H9 (cell line): Measurements from ENCODE around the gene TMPRSS11B. TPM values are rescaled to one million over a fixed set of nuclear protein-coding genes. Genes with fewer than 3 reads are reported as not detected.

Experiments used
- DNase-seq: peaks from one replicate; pipeline ENCODE4 v3.0.0-alpha.2; 2017
- H2AFZ ChIP-seq: one replicate; pipeline ENCODE4 v1.6.1; 2013; ENCODE audit warnings: mild to moderate bottlenecking, low read length, control low read depth, moderate library complexity
- H2AK5ac ChIP-seq: 2 replicates; pipeline ENCODE4 v1.6.1; 2013; ENCODE audit warnings: low read length, control low read depth, mixed read lengths; ENCODE audit not compliant: insufficient read length
- H2BK120ac ChIP-seq: one replicate; pipeline ENCODE4 v1.6.1; 2013; ENCODE audit warnings: low read depth, mild to moderate bottlenecking, low read length, control low read depth, inconsistent platforms; ENCODE audit not compliant: poor library complexity, severe bottlenecking
- H2BK12ac ChIP-seq: 2 replicates; pipeline ENCODE4 v1.6.1; 2013; ENCODE audit warnings: low read length, control low read depth, mixed read lengths, low read depth; ENCODE audit not compliant: insufficient read length
- H2BK15ac ChIP-seq: 2 replicates; pipeline ENCODE4 v1.6.1; 2013; ENCODE audit warnings: low read depth, low read length, control low read depth
- H2BK20ac ChIP-seq: one replicate; pipeline ENCODE4 v1.6.1; 2013; ENCODE audit warnings: low read depth, mild to moderate bottlenecking, low read length, control low read depth, inconsistent platforms; ENCODE audit not compliant: poor library complexity, severe bottlenecking
- H2BK5ac ChIP-seq: 2 replicates; pipeline ENCODE4 v1.6.1; 2013; ENCODE audit warnings: low read length, control low read depth, mixed read lengths; ENCODE audit not compliant: insufficient read length
- H3K14ac ChIP-seq: 2 replicates; pipeline ENCODE4 v1.6.1; 2013; ENCODE audit warnings: low read length, control low read depth; ENCODE audit not compliant: insufficient read depth
- H3K18ac ChIP-seq: 2 replicates; pipeline ENCODE4 v1.6.1; 2013; ENCODE audit warnings: low read depth, mild to moderate bottlenecking, mixed read lengths, low read length, control low read depth; ENCODE audit not compliant: insufficient read length
- H3K23ac ChIP-seq: 2 replicates; pipeline ENCODE4 v1.6.1; 2013; ENCODE audit warnings: low read length, control low read depth, mixed read lengths, low read depth; ENCODE audit not compliant: insufficient read length
- H3K23me2 ChIP-seq: 2 replicates; pipeline ENCODE4 v1.6.1; 2013; ENCODE audit warnings: low read depth, mild to moderate bottlenecking, mixed read lengths, low read length, control low read depth; ENCODE audit not compliant: insufficient read length, poor library complexity, severe bottlenecking
- H3K27ac ChIP-seq: 2 replicates; pipeline ENCODE4 v1.5.1; 2013; ENCODE audit warnings: low read length, control low read depth, mixed read lengths, low read depth; ENCODE audit not compliant: insufficient read length
- H3K27me3 ChIP-seq: 2 replicates; pipeline ENCODE4 v1.6.1; 2013; ENCODE audit warnings: low read length, control low read depth, inconsistent platforms; ENCODE audit not compliant: insufficient read depth
- H3K4ac ChIP-seq: 2 replicates; pipeline ENCODE4 v1.6.1; 2013; ENCODE audit warnings: low read depth, mild to moderate bottlenecking, control low read depth, inconsistent platforms, low read length, moderate library complexity
- H3K4me1 ChIP-seq: 2 replicates; pipeline ENCODE4 v1.6.1; 2013; ENCODE audit warnings: low read length, control low read depth, inconsistent platforms; ENCODE audit not compliant: insufficient read depth
- H3K4me2 ChIP-seq: 2 replicates; pipeline ENCODE4 v1.6.1; 2013; ENCODE audit warnings: low read length, control low read depth, mixed read lengths; ENCODE audit not compliant: insufficient read length, insufficient read depth
- H3K56ac ChIP-seq: 2 replicates; pipeline ENCODE4 v1.6.1; 2013; ENCODE audit warnings: low read depth, mild to moderate bottlenecking, mixed read lengths, low read length, control low read depth; ENCODE audit not compliant: insufficient read length
- H3K79me1 ChIP-seq: 2 replicates; pipeline ENCODE4 v1.6.1; 2013; ENCODE audit warnings: low read depth, mild to moderate bottlenecking, moderate library complexity, low read length, control low read depth, inconsistent platforms; ENCODE audit not compliant: insufficient read depth, poor library complexity, severe bottlenecking
- H3K79me2 ChIP-seq: 2 replicates; pipeline ENCODE4 v1.6.1; 2013; ENCODE audit warnings: low read length, control low read depth, inconsistent platforms; ENCODE audit not compliant: insufficient read depth
- H3K9ac ChIP-seq: 2 replicates; pipeline ENCODE4 v1.6.1; 2013; ENCODE audit warnings: low read length, control low read depth, mixed read lengths; ENCODE audit not compliant: insufficient read length; ENCODE audit errors: extremely low read depth
- H3K9me3 ChIP-seq: one replicate; pipeline ENCODE4 v1.6.1; 2013; ENCODE audit warnings: low read depth, low read length, inconsistent platforms; ENCODE audit not compliant: control insufficient read depth
- H3T11ph ChIP-seq: one replicate; pipeline ENCODE4 v1.6.1; 2013; ENCODE audit warnings: mild to moderate bottlenecking, low read length, control low read depth, inconsistent platforms
- H4K20me1 ChIP-seq: one replicate; pipeline ENCODE4 v1.6.1; 2013; ENCODE audit not compliant: control insufficient read depth, insufficient read length, insufficient read depth
- H4K5ac ChIP-seq: 2 replicates; pipeline ENCODE4 v1.6.1; 2013; ENCODE audit warnings: low read depth, mild to moderate bottlenecking, mixed read lengths, low read length, control low read depth; ENCODE audit not compliant: insufficient read length
- H4K8ac ChIP-seq: replicated peaks from 2 replicates; pipeline ENCODE4 v1.6.1; 2013; ENCODE audit warnings: low read length, control low read depth, mixed read lengths, low read depth; ENCODE audit not compliant: insufficient read length
- H4K91ac ChIP-seq: 2 replicates; pipeline ENCODE4 v1.6.1; 2013; ENCODE audit warnings: low read depth, mild to moderate bottlenecking, moderate library complexity, mixed read lengths, low read length, control low read depth; ENCODE audit not compliant: insufficient read length
- H3K27ac Mint-ChIP-seq, 3 experiments: 2 replicates in 2 of 3; 3 replicates in 1 of 3; pipeline ENCODE4 v1.8.0; 2020 to 2021; ENCODE audit warnings: mixed read lengths in 3 of 3, mild to moderate bottlenecking in 1 of 3, moderate library complexity in 1 of 3
- H3K27me3 Mint-ChIP-seq: 2 replicates; pipeline ENCODE4 v1.8.0; 2021; ENCODE audit warnings: low read depth, mild to moderate bottlenecking, moderate library complexity, mixed read lengths
- H3K36me3 Mint-ChIP-seq, 3 experiments: 2 replicates in 2 of 3; 3 replicates in 1 of 3; pipeline ENCODE4 v1.8.0; 2020 to 2021; ENCODE audit warnings: low read depth in 3 of 3, mixed read lengths in 3 of 3; ENCODE audit not compliant: insufficient read depth in 1 of 3
- H3K4me1 Mint-ChIP-seq, 2 experiments: 2 replicates each; pipeline ENCODE4 v1.8.0; 2020; ENCODE audit warnings: mixed read lengths in 2 of 2
- H3K4me3 Mint-ChIP-seq, 2 experiments: 2 replicates in 1 of 2; 3 replicates in 1 of 2; pipeline ENCODE4 v1.8.0; 2020 to 2021; ENCODE audit warnings: mild to moderate bottlenecking in 2 of 2, mixed read lengths in 2 of 2, moderate library complexity in 1 of 2
- H3K9me3 Mint-ChIP-seq, 2 experiments: 2 replicates in 1 of 2; 3 replicates in 1 of 2; pipeline ENCODE4 v1.8.0; 2020; ENCODE audit warnings: mild to moderate bottlenecking in 2 of 2, mixed read lengths in 2 of 2, moderate library complexity in 1 of 2
- CTCF ChIP-seq: fragments of 200-600 bp; sonication (generic); conservative IDR thresholded peaks from 3 replicates; pipeline ENCODE4 v1.8.0; 2021; ENCODE audit warnings: antibody characterized with exemption, mild to moderate bottlenecking
- WGBS: extraction: QIAGEN DNeasy Blood & Tissue Kit; methylation state at CpG from one replicate; pipeline ENCODE4 v1.1.7; 2013; ENCODE audit warnings: missing lambda C conversion rate, low lambda C conversion rate, mixed read lengths; ENCODE audit not compliant: insufficient read length; ENCODE audit errors: extremely low coverage; 5-methylcytosine and 5-hydroxymethylcytosine counted together
- total RNA-seq: library from RNA; stranded (reverse); gene quantifications from 2 replicates; pipeline ENCODE4 v1.2.1, GENCODE V29; 2021

The TMPRSS11B gene
- total RNA-seq, 1 experiment from 2014 or later: not detected

DNA sequence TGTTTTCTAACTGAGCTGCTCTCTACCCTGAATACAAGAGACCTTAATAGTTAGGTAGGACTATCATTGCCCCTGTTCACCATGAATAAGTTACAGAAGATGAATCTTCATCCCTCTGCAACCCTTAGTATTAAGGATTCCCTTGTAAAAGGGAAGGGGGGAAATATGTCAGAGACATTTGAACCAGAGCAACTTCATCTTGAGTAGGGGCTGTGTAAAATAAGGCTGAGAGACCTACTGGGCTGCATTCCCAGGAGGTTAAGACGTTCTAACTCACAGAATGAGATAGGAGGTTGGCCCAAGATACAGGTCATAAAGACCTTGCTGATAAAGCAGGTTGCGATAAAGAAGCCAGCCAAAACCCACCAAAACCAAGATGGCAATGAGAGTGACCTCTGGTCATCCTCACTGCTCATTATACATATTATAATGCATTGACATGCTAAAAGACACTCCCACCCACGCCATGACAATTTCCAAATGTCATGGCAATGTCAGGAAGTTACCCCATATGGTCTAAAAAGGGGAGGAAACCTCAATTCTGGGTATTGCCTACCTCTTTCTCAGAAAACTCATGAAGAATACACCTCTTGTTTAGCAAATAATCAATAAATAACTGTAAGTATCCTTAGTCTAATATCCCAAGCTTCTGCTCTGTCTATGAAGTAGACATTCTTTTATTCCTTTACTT, 19.5 kb upstream of the TMPRSS11B start:
- Histone ChIP-seq H3K79me2 (no peaks in the 10 kb centered on the region), H3T11ph (no peak overlapping the region), H2BK5ac (no peak overlapping the region), H2BK12ac (no peak overlapping the region), H3K79me1 (no peaks in the 10 kb centered on the region), H2AFZ (no peak overlapping the region), H3K23ac (no peak overlapping the region), H3K14ac (no peak overlapping the region), H3K9ac (no peak overlapping the region), H4K8ac (no peak overlapping the region), H3K23me2 (no peaks in the 10 kb centered on the region), H3K27ac (no peak overlapping the region), H3K4me1 (no peaks in the 10 kb centered on the region), H3K9me3 (peaks cover 5% of the 10 kb centered on the region), H2BK15ac (no peak overlapping the region), H3K27me3 (no peaks in the 10 kb centered on the region), H4K91ac (no peak overlapping the region), H4K20me1 (no peaks in the 10 kb centered on the region), H2BK120ac (no peak overlapping the region), H3K56ac (no peak overlapping the region), H4K5ac (no peak overlapping the region), H3K4me2 (no peak overlapping the region), H2BK20ac (no peak overlapping the region), H3K18ac (no peak overlapping the region), H2AK5ac (no peak overlapping the region), H3K4ac (no peak overlapping the region)
- peaks cover 12 to 19% (median 17%) of the 10 kb centered on the region in 3 experiments for H3K36me3 Mint-ChIP-seq
- no peaks in the 10 kb centered on the region for H3K27me3 Mint-ChIP-seq
- H3K9me3 Mint-ChIP-seq: peaks cover 15 to 20% of the 10 kb centered on the region in 2 experiments
- no peak for TF ChIP-seq CTCF
- WGBS: no CpG with 5 or more reads among the region's 3 CpGs
- H3K4me3 Mint-ChIP-seq: no peak overlapping the region
- H3K4me1 Mint-ChIP-seq: no peaks in the 10 kb centered on the region
- no peak for DNase-seq
- H3K27ac Mint-ChIP-seq: no peak overlapping the region
